ENCODE measurements around the gene LRRC19.

Gene LRRC19

DNA sequence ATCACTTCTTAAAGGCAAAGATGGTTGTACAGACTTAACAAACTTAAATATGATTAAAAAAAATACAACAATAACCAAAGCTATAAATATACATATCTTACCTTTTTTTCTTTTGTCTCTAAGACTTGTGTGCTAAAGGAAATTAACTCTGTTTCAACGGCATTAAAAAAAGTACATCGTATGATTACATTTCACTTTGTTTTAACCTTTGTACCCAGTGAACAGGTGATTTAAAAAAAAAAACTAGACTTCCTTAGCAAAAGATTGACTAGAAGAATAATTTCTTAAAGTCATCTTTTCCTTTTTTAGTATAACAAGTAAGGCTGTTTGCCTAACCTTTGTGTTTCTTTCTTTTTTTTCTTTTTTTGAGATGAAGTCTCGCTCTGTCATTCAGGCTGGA is at the start of gene LRRC19:
LRRC19 (minus strand) TSS at position 182 of the 400 bp plus-strand sequence. CDS start 5,978 bp downstream, outside the sequence.
- DNase-seq (ENCODE audit: low read depth) = no peak

GRCh38 chr9:27054841-27055240 is 49.4 kb upstream of the LRRC19 start:
- DNase-seq (ENCODE audit: low read depth) = no peak

DNA sequence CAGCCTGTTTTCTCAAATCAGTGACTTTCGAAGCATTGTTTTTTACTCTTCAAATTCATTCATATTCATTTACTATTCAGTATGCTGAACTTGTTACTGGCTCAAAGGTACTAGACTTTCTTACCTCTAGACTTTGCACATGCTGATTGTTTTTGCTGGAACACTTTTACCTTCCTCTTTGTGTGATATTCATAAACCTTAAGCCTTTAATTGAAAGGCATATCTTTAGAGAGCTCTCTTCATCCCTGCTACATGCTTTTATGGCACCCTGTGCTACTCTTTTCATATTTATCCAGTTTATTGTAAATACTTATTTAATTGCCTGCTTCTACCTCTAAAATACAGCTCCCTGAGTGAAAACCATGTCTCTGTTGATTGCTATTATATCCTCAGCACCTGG is 48.7 kb upstream of the LRRC19 start:
- DNase-seq (ENCODE audit: low read depth) = no peak

- DNase-seq (ENCODE audit: low read depth) = no peak
Measured at GRCh38 chr9:27053369-27054022, 48.0 kb upstream of the LRRC19 start.

GRCh38 chr9:27047136-27047535 is 41.7 kb upstream of the LRRC19 start:
- no peak for DNase-seq (ENCODE audit: low read depth)

DNA sequence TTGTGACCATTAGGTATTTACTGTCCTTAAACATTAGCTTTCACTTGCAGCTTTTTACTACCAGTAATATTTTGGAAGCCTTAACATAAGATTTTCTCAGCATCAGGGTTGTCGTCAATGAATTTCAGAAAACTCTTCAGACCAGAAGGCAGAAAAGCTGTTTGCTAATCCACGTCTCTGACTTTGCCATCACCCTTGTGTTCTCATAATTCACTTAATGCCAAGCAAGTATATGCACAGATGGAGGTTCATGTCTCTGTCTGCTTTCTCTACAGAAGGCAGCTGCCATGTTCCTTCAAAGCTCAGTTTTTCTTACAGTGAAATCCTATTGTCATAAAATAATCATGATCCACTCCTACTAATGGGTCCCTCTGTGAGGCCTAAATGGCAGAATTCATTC is 37.7 kb upstream of the LRRC19 start:
- no peak for DNase-seq (ENCODE audit: low read depth)

DNA sequence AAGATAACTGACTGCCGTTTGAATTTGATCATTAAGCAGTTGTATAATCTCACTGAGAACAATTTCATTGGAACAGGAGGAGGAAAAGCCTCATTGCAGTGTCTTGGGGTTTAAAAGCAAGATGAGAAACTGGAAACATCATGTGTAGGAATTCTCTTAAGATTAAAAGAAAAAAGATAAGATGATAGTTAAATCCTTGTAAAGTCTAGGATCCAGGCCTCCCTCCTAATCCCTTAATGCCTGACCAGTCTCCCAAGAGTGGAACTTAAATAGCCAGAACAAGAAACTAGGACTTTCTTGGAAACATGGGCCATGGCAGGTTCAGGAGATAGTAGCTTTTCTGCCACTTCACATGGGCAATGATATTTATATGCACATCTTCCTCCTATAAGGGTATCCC is 37.0 kb upstream of the LRRC19 start:
- no peak for DNase-seq (ENCODE audit: low read depth)

- no peak for DNase-seq (ENCODE audit: low read depth)
Measured at GRCh38 chr9:27041746-27042145, 36.3 kb upstream of the LRRC19 start.

DNA sequence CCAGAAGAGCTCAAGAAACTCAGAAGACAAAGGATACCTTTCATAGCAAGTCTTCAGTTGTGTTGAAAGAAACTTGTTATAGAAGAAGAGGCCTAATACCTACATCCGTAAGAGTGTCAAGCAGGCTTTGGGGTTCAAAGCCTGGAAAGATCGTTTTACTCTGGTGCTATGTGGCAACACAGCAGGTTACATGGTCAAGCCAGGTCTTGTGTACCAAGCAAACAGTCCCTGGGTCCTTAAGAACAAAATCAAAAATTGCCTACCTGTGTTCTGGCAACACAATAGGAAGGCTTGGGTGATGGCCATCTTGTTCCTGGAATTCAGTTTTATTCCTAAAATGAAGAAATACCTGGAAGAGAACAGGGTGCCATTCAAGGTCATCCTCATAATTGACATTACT is 32.0 kb upstream of the LRRC19 start:
- DNase-seq (ENCODE audit: low read depth) = no peak

DNA sequence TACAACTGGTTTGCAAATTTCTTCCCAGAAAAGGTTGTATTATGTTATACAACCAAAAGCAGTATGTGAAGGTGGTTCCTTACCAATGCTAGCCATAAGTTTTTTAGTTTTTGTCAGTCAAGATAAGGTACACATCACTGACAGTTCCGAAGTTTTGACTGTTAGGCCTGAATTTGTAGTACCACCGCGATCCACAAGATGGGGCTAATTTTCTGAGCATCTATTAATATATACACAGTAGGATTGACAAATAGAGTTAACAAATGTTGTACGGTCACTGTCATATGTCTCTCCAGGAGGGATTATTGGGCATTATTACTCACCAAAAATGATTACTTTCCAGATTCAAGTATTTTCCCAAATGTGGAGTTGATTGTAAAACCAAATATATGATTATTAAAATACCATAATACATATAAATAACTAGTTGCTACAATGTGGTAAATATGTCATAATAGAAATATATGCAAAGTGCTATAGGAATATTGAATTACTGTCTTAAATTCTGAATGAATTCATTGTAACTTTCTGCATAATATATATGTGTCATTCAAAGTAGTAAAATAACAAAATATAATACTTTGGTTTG is 28.4 kb upstream of the LRRC19 start:
- DNase-seq (ENCODE audit: low read depth) = no peak

DNA sequence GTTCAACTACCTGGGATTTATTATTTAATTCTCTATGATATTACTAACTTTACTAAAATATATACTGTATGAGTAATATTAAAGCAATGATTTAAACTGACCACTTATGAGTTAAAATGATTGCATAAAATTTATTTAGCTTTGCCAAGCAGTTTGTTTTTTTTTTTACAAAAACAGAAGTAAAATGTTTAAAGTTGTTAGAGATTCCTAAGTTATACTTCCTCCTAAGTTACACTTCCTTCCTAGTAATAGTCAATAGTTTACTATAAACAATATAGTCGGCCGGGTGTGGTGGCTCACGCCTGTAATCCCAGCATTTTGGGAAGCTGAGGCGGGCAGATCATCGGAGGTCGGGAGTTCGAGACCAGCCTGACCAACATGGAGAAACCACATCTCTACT is 23.7 kb upstream of the LRRC19 start:
- DNase-seq (ENCODE audit: low read depth) = no peak

GRCh38 chr9:27022920-27023319 is 17.4 kb upstream of the LRRC19 start:
- no peak for DNase-seq (ENCODE audit: low read depth)

DNA sequence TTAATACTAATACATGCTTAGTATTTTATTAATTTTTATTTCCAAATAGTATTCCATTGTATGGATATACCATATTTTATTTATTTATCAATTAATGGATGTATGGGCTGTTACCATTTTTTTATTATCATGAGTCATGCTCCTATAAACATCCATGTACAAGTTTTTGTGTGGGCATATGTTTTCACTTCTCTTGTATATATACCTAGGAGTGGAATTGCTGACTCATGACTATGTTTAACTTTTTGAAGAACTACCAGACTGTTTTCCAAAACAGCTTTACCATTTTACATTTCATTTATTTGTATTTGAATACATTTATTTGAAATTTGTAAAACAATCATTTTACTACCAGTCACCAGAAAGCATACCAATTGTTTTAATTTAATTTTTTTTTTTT is 14.1 kb upstream of the LRRC19 start:
- DNase-seq (ENCODE audit: low read depth) = no peak

GRCh38 chr9:27003426-27004077 is 1.9 kb downstream of the LRRC19 start:
- DNase-seq (ENCODE audit: low read depth) = no peak

DNA sequence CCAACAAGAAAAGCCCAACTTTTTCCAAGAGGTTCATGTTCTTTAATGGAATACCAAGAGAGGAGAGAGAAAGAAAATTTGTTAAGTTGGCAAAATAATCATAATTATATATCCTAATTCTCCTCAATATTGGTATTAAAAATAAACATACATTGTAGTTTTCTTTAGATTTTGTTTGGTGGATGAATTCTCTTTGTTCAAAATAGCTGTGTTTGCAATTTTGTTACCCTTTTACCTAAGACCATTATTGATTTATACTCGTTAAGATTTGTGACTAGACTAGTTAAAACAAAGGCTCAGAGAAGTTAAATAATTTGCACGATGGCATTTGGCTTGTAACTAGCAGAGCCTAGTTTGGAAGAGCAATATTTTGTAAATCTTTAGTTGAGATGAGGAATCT is 9.7 kb downstream of the LRRC19 start:
- no peak for DNase-seq (ENCODE audit: low read depth)

- no peak for DNase-seq (ENCODE audit: low read depth)
Measured at GRCh38 chr9:26983340-26983739, 22.1 kb downstream of the LRRC19 start.

- DNase-seq (ENCODE audit: low read depth) = no peak
Measured at GRCh38 chr9:26975728-26976707, 29.5 kb downstream of the LRRC19 start.

- DNase-seq (ENCODE audit: low read depth) = no peak
Measured at GRCh38 chr9:26974927-26975326, 30.5 kb downstream of the LRRC19 start.

GRCh38 chr9:26973989-26974388 is 31.5 kb downstream of the LRRC19 start:
- no peak for DNase-seq (ENCODE audit: low read depth)

DNA sequence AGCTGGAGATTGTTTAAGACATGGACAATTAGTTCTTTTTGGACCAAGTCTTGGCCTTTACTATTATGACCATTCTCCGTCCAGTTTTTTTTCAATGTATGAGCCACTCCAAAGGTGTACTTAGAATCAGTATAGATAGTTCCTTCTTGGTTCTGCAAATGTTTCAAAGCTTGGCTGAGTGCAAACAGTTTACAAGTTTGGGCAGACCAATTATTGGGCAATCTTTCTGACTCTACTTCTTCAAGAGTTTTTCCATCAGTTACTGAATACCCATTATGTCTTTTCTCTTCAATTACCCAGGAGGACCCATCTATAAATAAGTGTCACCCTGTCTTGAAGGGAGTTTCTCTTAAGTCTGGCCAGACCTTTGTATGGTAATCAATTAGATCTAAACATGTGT is 33.8 kb downstream of the LRRC19 start:
- DNase-seq (ENCODE audit: low read depth) = no peak

DNA sequence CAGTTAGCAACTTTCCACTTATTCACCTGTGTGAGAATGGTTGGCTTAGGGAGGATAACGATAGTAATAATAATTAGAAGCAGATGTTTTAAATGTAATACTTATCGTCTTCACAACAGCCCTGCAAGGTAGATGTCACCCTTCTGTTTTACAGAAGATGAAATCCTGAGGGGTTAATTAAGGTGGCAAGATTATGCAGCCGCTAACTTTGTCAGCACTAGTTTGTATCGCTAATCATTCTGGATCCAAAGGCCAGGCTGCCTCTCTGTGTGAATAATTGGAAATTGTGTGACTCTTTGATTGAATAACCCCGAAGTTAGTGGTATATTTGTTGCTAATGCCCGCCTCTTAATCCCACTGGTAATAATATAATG is 48.6 kb downstream of the LRRC19 start:
- DNase-seq (ENCODE audit: low read depth) = no peak

Measured in activated T-helper 1 cell treated with Interleukin-2 at 50 U/mL for 16 hours (primary cell).